Dermis microvascular lymphatic vessel endothelial cell (primary cell): ENCODE results near the gene LEP. TPM values are rescaled to one million over a fixed set of nuclear protein-coding genes. Genes with fewer than 3 reads are reported as not detected.

Source experiments
- DNase-seq, 2 donors: peaks; one replicate each; pipeline versions ENCODE4 v3.0.0 to v3.0.0-alpha.2; 2010; ENCODE audit warnings: low read depth in 2 of 2
- total RNA-seq: library from RNA; depleted of rRNA; stranded (reverse); fragments of >200 nt; gene quantifications from 2 replicates; pipeline ENCODE4 v1.2.1, GENCODE V29; 2014

LEP gene
- total RNA-seq, result not detected in 2 replicates

GRCh38 chr7:128240696-128241386, at the start of gene LEP:
TSS of gene LEP (plus strand) at chr7:128241278. CDS start at chr7:128252019, 10,741 bp downstream.
- DNase-seq, result no peak

- no peak for DNase-seq
Observed at GRCh38 chr7:128192497-128193142, 48.5 kb upstream of the LEP start.

GRCh38 chr7:128194533-128195282, 46.4 kb upstream of the LEP start:
- DNase-seq, result no peak

- DNase-seq, result no peak
Observed at GRCh38 chr7:128197589-128197988, 43.5 kb upstream of the LEP start.

GRCh38 chr7:128197989-128198580, 43.0 kb upstream of the LEP start:
- DNase-seq, result no peak

GRCh38 chr7:128200376-128200775, 40.7 kb upstream of the LEP start:
- DNase-seq, result no peak

GRCh38 chr7:128201067-128201689, 39.9 kb upstream of the LEP start:
- no peak for DNase-seq

GRCh38 chr7:128201690-128202085, 39.4 kb upstream of the LEP start:
- DNase-seq, result no peak

- DNase-seq, result no peak
Observed at GRCh38 chr7:128202287-128202957, 38.7 kb upstream of the LEP start.

- DNase-seq, result no peak
Observed at GRCh38 chr7:128203047-128203491, 38.0 kb upstream of the LEP start.

- no peak for DNase-seq
Observed at GRCh38 chr7:128203710-128204214, 37.3 kb upstream of the LEP start.

- no peak for DNase-seq
Observed at GRCh38 chr7:128204455-128204854, 36.6 kb upstream of the LEP start.

- DNase-seq, result no peak
Observed at GRCh38 chr7:128205068-128205467, 36.0 kb upstream of the LEP start.

GRCh38 chr7:128206017-128206746, 34.9 kb upstream of the LEP start:
- DNase-seq, result no peak

- no peak for DNase-seq
Observed at GRCh38 chr7:128206747-128207500, 34.2 kb upstream of the LEP start.

GRCh38 chr7:128207609-128208008, 33.5 kb upstream of the LEP start:
- DNase-seq, result no peak

GRCh38 chr7:128209229-128210035, 31.6 kb upstream of the LEP start:
- peak; percentile 53 to 74 for DNase-seq

GRCh38 chr7:128210036-128210347, 31.1 kb upstream of the LEP start:
- DNase-seq, result no peak
